Lung (tissue), 12 donors: ENCODE results near the gene RUSC2. TPM values are rescaled to one million over a fixed set of nuclear protein-coding genes. Genes with fewer than 3 reads are reported as not detected.

Source experiments
- ATAC-seq: fragments of 200-7000 bp; cut with Tn5 transposase; one replicate; pipeline ENCODE4 v1.9.1; 2020; ENCODE audit warnings: moderate number of reproducible peaks; ENCODE audit not compliant: insufficient read depth, low FRiP score
- DNase-seq, 3 donors: peaks; one replicate each; pipeline ENCODE4 v3.0.0-alpha.2; 2013 to 2017
- H3K27ac ChIP-seq, 2 donors: one replicate each; pipeline ENCODE4 v1.5.1; 2013; ENCODE audit warnings: mild to moderate bottlenecking in 2 of 2, moderate library complexity in 2 of 2, control low read depth in 1 of 2, inconsistent platforms in 1 of 2, low read depth in 1 of 2, low read length in 1 of 2
- H3K27me3 ChIP-seq, 3 donors: one replicate each; pipeline ENCODE4 v1.5.1; 2013; ENCODE audit warnings: low read length in 2 of 3; ENCODE audit not compliant: control insufficient read depth in 3 of 3, insufficient read depth in 3 of 3
- H3K36me3 ChIP-seq, 4 donors: one replicate each; pipeline ENCODE4 v1.5.1; 2013; ENCODE audit warnings: low read length in 4 of 4, mild to moderate bottlenecking in 1 of 4, moderate library complexity in 1 of 4; ENCODE audit not compliant: control insufficient read depth in 4 of 4, insufficient read depth in 4 of 4
- H3K4me1 ChIP-seq, 5 donors: one replicate each; pipeline ENCODE4 v1.5.1; 2013; ENCODE audit warnings: low read length in 5 of 5, mild to moderate bottlenecking in 2 of 5, moderate library complexity in 1 of 5; ENCODE audit not compliant: control insufficient read depth in 5 of 5, insufficient read depth in 5 of 5
- H3K4me3 ChIP-seq: one replicate; pipeline ENCODE4 v1.5.1; 2013; ENCODE audit warnings: mild to moderate bottlenecking, control low read depth, moderate library complexity
- H3K9ac ChIP-seq, 2 donors: one replicate each; pipeline ENCODE4 v1.5.1; 2013; ENCODE audit warnings: low read length in 2 of 2, control low read depth in 1 of 2; ENCODE audit not compliant: insufficient read depth in 1 of 2
- H3K9me3 ChIP-seq, 4 donors: one replicate each; pipeline ENCODE4 v1.5.1; 2013; ENCODE audit warnings: low read length in 3 of 4, mild to moderate bottlenecking in 1 of 4, moderate library complexity in 1 of 4; ENCODE audit not compliant: control insufficient read depth in 4 of 4, insufficient read depth in 3 of 4
- CTCF ChIP-seq: IDR thresholded peaks from 2 replicates; pipeline ENCODE4 v1.5.1; 2012; ENCODE audit warnings: mild to moderate bottlenecking; ENCODE audit errors: control extremely low read depth, extremely low read depth
- WGBS, 2 donors: extraction: QIAGEN DNeasy Blood & Tissue Kit; methylation state at CpG; one replicate each; pipeline ENCODE4 v1.1.7; 2013; 5-methylcytosine and 5-hydroxymethylcytosine counted together
- polyA plus RNA-seq, 2 donors: library from polyadenylated mRNA; stranded (reverse); fragments of 200-250 nt; gene quantifications; one replicate each; pipeline ENCODE4 v1.2.1, GENCODE V29; 2013
- total RNA-seq, 2 donors: library from RNA; depleted of rRNA in 1 of 2; stranded (reverse); fragments of >200 nt in 1 of 2; gene quantifications; one replicate each; pipeline ENCODE4 v1.2.1, GENCODE V29; 2014 to 2021
- donor health status: control.
- donor health status: control.
- donor health status: Bipolar disorder and iron deficiency.
- donor health status: healthy.
- donor health status: DM: yes; HTN: yes; CAD: no.

RUSC2 gene
- total and polyA plus RNA-seq, 4 donors: 12.2 to 25.7 (median 14.7) TPM

GRCh38 chr9:35499029-35499700 is 9.3 kb downstream of the RUSC2 start:
- DNase-seq: no peak
- peaks cover 0 to 9% (median 0%) of the 10 kb centered on the region in 4 donors for H3K36me3 ChIP-seq
- no peaks in the 10 kb centered on the region for H3K27me3 ChIP-seq
- no peak for ATAC-seq
- H3K4me1 ChIP-seq: peaks cover 0 to 22% (median 0%) of the 10 kb centered on the region in 5 donors
- no peaks in the 10 kb centered on the region for H3K9me3 ChIP-seq
- WGBS, 2 donors: 85 to 93% methylated on average over 2 of the region's 2 CpGs
- TF ChIP-seq CTCF: no peak
- no peak overlapping the region for H3K27ac ChIP-seq
- no peak overlapping the region for H3K9ac ChIP-seq
- H3K4me3 ChIP-seq: no peak overlapping the region

- H3K4me3 ChIP-seq: no peak overlapping the region
- H3K36me3 ChIP-seq: peaks cover 0 to 9% (median 0%) of the 10 kb centered on the region in 4 donors
- TF ChIP-seq CTCF: no peak
- no peaks in the 10 kb centered on the region for H3K9me3 ChIP-seq
- H3K9ac ChIP-seq: peak overlapping the region in 1 of 2 donors; percentile 4
- peaks cover 0 to 22% (median 0%) of the 10 kb centered on the region in 5 donors for H3K4me1 ChIP-seq
- WGBS, 2 donors: 73 to 82% methylated on average over 2 of the region's 2 CpGs
- ATAC-seq: no peak
- no peak overlapping the region for H3K27ac ChIP-seq
- no peaks in the 10 kb centered on the region for H3K27me3 ChIP-seq
- DNase-seq: no peak
Measured at GRCh38 chr9:35499701-35500030, 9.8 kb downstream of the RUSC2 start.

- peaks cover 0 to 22% (median 0%) of the 10 kb centered on the region in 5 donors for H3K4me1 ChIP-seq
- DNase-seq (no peak), ATAC-seq (no peak)
- TF ChIP-seq CTCF: no peak
- H3K27me3 ChIP-seq: no peaks in the 10 kb centered on the region
- H3K4me3 ChIP-seq: no peak overlapping the region
- H3K9ac ChIP-seq: no peak overlapping the region
- no peak overlapping the region for H3K27ac ChIP-seq
- no peaks in the 10 kb centered on the region for H3K9me3 ChIP-seq
- WGBS, 2 donors: 58 to 63% methylated on average over 1 of the region's 1 CpG
- peaks cover 0 to 9% (median 0%) of the 10 kb centered on the region in 4 donors for H3K36me3 ChIP-seq
Measured at GRCh38 chr9:35500130-35500748, 10.3 kb downstream of the RUSC2 start.
